HG02642 (cell line): ENCODE data around the gene ZIC1.

Experiments
- ATAC-seq: cut with Tn5 transposase; IDR thresholded peaks from one replicate; pipeline ENCODE4 v1.9.1; 2021; ENCODE audit warnings: mild to moderate bottlenecking; ENCODE audit not compliant: unreplicated experiment, poor library complexity

Gene ZIC1

GRCh38 chr3:147393943-147394883, 15.0 kb upstream of the ZIC1 start:
- no peak for ATAC-seq

- no peak for ATAC-seq
Observed at GRCh38 chr3:147394884-147395225, 14.3 kb upstream of the ZIC1 start.

- no peak for ATAC-seq
Observed at GRCh38 chr3:147395899-147396711, 13.1 kb upstream of the ZIC1 start.

- ATAC-seq: no peak
Observed at GRCh38 chr3:147396712-147397046, 12.5 kb upstream of the ZIC1 start.

GRCh38 chr3:147397155-147397874, 11.8 kb upstream of the ZIC1 start:
- no peak for ATAC-seq

GRCh38 chr3:147397875-147398812, 11.0 kb upstream of the ZIC1 start:
- no peak for ATAC-seq

- no peak for ATAC-seq
Observed at GRCh38 chr3:147398813-147399534, 10.2 kb upstream of the ZIC1 start.

- no peak for ATAC-seq
Observed at GRCh38 chr3:147400111-147400510, 9.1 kb upstream of the ZIC1 start.

GRCh38 chr3:147400999-147401398, 8.2 kb upstream of the ZIC1 start:
- no peak for ATAC-seq

- ATAC-seq: no peak
Observed at GRCh38 chr3:147401421-147401820, 7.7 kb upstream of the ZIC1 start.

- ATAC-seq: no peak
Observed at GRCh38 chr3:147402159-147402558, 7.0 kb upstream of the ZIC1 start.

GRCh38 chr3:147403511-147403910, 5.7 kb upstream of the ZIC1 start:
- no peak for ATAC-seq

- no peak for ATAC-seq
Observed at GRCh38 chr3:147404000-147404799, 5.0 kb upstream of the ZIC1 start.

- no peak for ATAC-seq
Observed at GRCh38 chr3:147404800-147405230, 4.3 kb upstream of the ZIC1 start.

- no peak for ATAC-seq
Observed at GRCh38 chr3:147405231-147406027, 3.7 kb upstream of the ZIC1 start.

- ATAC-seq: no peak
Observed at GRCh38 chr3:147406028-147406931, 2.9 kb upstream of the ZIC1 start, which contains the start of gene ZIC4. Gene ZIC4 (minus strand): TSS chr3:147406543. CDS start chr3:147402797, 3,746 bp downstream.
